Melanocyte of skin (primary cell): ENCODE data around the gene NFILZ. TPM values are rescaled to one million over a fixed set of nuclear protein-coding genes. Genes with fewer than 3 reads are reported as not detected.

Experiments
- total RNA-seq, 2 donors: library from RNA; depleted of rRNA; stranded (reverse); fragments of >200 nt; gene quantifications; 2 replicates each; pipeline ENCODE4 v1.2.3, GENCODE V29; 2012

The NFILZ gene
- not detected for total RNA-seq

GRCh38 chr19:8629996-8630683 lies at the start of gene NFILZ:
NFILZ (plus strand) TSS chr19:8630633; CDS start chr19:8676766, 46,133 bp downstream.

DNA sequence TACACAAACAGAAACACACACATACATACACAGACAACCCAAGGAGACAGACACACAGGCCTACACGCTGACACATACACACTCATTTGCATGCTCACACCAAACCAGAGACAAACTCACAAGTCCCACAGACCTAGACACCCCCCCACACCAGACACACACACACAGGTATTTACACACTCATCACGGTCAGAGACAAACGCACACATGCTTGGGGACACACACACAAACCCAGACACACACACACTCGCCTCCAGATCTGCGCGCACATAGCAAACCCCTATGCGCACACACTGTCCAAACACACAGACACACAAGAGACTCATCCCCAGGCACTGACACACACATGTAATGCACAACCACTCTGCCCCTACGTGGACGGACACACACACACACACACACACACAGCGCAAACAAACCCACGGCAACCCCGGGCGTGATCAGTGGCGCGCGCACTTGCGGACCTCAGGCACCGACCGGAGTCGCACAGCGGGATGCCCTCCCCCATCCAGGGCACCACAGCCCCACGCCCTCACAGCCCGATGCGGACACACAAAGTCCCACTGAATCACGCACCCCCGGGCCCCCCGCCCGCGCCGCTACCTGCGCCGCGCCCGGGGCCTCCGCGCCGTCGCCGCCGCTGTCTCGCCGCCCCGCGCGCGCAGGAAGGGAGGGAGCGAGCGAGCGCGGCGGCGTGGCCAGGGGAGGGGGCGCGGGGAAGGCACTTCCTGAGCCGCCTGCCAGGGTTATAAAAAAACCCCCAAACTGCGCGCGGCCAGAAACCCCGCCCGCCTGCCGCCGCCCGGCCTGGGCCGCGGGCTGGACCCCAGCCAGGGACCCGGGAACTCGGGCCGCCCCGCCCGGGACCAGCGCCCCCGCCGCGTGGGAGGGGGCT lies 20.1 kb upstream of the NFILZ start, which contains the start of gene ADAMTS10:
ADAMTS10 (minus strand) TSS at position 675 of the 895 bp plus-strand sequence. CDS start 5,005 bp downstream, outside the sequence.

Other genes starting within 250 kb of the NFILZ start
- 10 to 100 TPM; 20.0 to 43.3 TPM for gene RAB11B, start 240.3 kb upstream of the NFILZ start, total RNA-seq
- gene MARCHF2, start 217.3 kb upstream of the NFILZ start, total RNA-seq = 10 to 100 TPM; 76.3 to 89.8 TPM
- gene HNRNPM, start 185.7 kb upstream of the NFILZ start, total RNA-seq = 10 to 100 TPM; 37.2 to 64.3 TPM
- not detected for gene PRAM1, start 128.0 kb upstream of the NFILZ start, total RNA-seq
- 1 to 10 TPM; 5.5 to 6.3 TPM for gene ZNF414, start 116.5 kb upstream of the NFILZ start, total RNA-seq
- 1 to 10 TPM; 1.0 to 1.3 TPM for gene MYO1F, start 53.2 kb upstream of the NFILZ start, total RNA-seq
- gene ADAMTS10, start 19.9 kb upstream of the NFILZ start, total RNA-seq = 1 to 10 TPM in 1 of 2 donors, under 1 TPM in 1; 0.69 to 2.0 TPM
- gene ACTL9, start 68.2 kb downstream of the NFILZ start, total RNA-seq = not detected
- gene OR2Z1, start 91.0 kb downstream of the NFILZ start, total RNA-seq = not detected
- 10 to 100 TPM; 12.3 to 15.8 TPM for gene ZNF558, start 201.7 kb downstream of the NFILZ start, total RNA-seq
- gene MBD3L1, start 201.7 kb downstream of the NFILZ start, total RNA-seq = not detected